Right lung (tissue), 10 donors: ENCODE data around the gene IDH3B. TPM values are rescaled to one million over a fixed set of nuclear protein-coding genes. Genes with fewer than 3 reads are reported as not detected.

Experiments
- DNase-seq, 2 donors: peaks; one replicate each; pipeline ENCODE4 v3.0.0-alpha.2; 2013
- long read RNA-seq, 8 donors: transcript quantifications; one replicate each; lab custom pipeline, GENCODE V29; 2026
- polyA plus RNA-seq, 5 donors: library from polyadenylated mRNA; unstranded; fragments of 120-200 nt; gene quantifications; one replicate each; pipeline versions ENCODE4 v1.2.1 to v1.2.3, GENCODE V29; 2013; ENCODE audit warnings: inconsistent platforms in 1 of 5, low replicate concordance in 1 of 5; ENCODE audit not compliant: insufficient read length in 5 of 5, insufficient read depth in 1 of 5

Gene IDH3B
- polyA plus RNA-seq: 100 to 1,000 TPM; 103 to 131 (median 118) TPM
- long read RNA-seq, donor 1, transcript IDH3B-201 (12 exons, 1,545 nt): major isoform, 18 of 28 reads
- long read RNA-seq, donor 1, partial matches to known transcripts: 7 of 28 reads
- long read RNA-seq, donor 1, other reads (novel, unspliced or antisense): 0 of 28 reads
- long read RNA-seq, donor 2, transcript IDH3B-201 (12 exons, 1,545 nt): major isoform, 12 of 22 reads
- long read RNA-seq, donor 2, partial matches to known transcripts: 0 of 22 reads
- long read RNA-seq, donor 2, other reads (novel, unspliced or antisense): 6 of 22 reads
- long read RNA-seq, donor 3, transcript IDH3B-201 (12 exons, 1,545 nt): major isoform, 11 of 24 reads
- long read RNA-seq, donor 3, partial matches to known transcripts: 9 of 24 reads
- long read RNA-seq, donor 3, other reads (novel, unspliced or antisense): 0 of 24 reads
- long read RNA-seq, donor 4, transcript IDH3B-201 (12 exons, 1,545 nt): major isoform, 7 of 10 reads
- long read RNA-seq, donor 4, partial matches to known transcripts: 0 of 10 reads
- long read RNA-seq, donor 4, other reads (novel, unspliced or antisense): 0 of 10 reads
- long read RNA-seq, donor 5, transcript IDH3B-203 (6 exons, 959 nt): minor isoform, 5 of 44 reads
- long read RNA-seq, donor 5, transcript IDH3B-201 (12 exons, 1,545 nt): major isoform, 22 of 44 reads
- long read RNA-seq, donor 5, partial matches to known transcripts: 5 of 44 reads
- long read RNA-seq, donor 5, other reads (novel, unspliced or antisense): 9 of 44 reads
- long read RNA-seq, donor 6, transcript IDH3B-201 (12 exons, 1,545 nt): major isoform, 20 of 32 reads
- long read RNA-seq, donor 6, partial matches to known transcripts: 6 of 32 reads
- long read RNA-seq, donor 6, other reads (novel, unspliced or antisense): 0 of 32 reads
- long read RNA-seq, donor 7, transcript IDH3B-201 (12 exons, 1,545 nt): major isoform, 24 of 35 reads
- long read RNA-seq, donor 7, partial matches to known transcripts: 0 of 35 reads
- long read RNA-seq, donor 7, other reads (novel, unspliced or antisense): 7 of 35 reads
- long read RNA-seq, donor 8, transcript IDH3B-201 (12 exons, 1,545 nt): major isoform, 7 of 19 reads
- long read RNA-seq, donor 8, partial matches to known transcripts: 10 of 19 reads
- long read RNA-seq, donor 8, other reads (novel, unspliced or antisense): 0 of 19 reads

DNA sequence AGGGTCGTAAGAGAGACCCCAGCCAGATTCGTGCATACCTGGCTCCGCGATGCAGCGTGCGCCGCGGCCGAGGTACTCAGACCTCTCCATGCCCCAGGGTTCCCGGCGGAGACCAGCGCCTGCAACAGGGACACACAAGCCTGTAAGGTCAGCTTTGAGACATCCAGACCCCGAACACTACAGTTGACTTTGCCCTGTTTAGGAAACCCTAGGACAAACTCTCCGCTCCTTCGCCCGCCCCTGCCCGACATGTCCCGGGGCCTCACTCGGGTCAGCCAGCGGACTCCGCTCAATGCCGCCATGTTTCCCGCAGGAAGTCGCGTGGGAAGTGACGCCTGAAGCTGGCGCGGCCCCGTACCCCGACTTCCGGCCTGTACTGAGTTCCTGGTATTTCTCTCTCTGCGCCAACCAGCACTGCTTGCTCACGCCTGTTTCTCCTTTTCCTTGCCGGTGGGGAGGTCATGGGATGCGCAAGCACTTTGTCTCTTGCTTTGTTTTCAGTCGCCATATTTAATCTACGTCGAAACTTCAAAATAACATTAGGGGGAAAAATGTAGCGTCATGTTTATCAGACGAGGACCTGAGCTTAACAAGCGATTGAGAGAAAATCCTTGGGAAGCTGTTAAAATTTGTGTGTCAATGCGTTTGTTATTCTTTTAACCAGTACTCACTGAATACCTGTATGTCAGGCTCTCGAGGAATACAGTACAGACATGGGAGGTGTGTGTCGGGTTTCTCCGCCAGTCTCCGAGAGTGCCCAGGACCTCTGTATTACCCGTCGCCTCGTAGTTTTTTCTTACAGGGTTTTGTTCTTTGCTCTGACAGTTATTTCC is at the start of gene IDH3B:
TSS of gene IDH3B (minus strand) at position 330 of the 833 bp plus-strand sequence. CDS start at position 302, 28 bp downstream.
- peak; percentile 88 to 91 for DNase-seq

DNA sequence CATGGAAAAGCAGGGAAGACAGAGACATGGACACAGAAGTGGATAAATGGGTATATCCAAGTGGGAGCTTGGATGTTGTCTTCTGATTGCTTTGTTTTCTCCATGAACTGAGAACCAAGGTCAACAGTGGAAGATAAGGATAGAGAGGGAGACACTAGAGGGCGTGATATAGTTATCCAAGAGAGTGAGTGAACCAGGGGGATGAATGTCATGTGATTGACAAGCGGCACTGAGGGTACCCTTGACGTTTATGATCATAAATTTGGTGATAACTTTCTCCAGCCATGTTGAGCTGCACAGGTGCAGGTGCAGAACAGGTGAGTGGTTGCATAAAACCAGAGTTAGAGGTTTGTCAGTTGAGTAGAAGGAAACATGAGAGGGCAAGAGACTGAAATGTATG is 49.3 kb upstream of the IDH3B start:
- DNase-seq: no peak

DNA sequence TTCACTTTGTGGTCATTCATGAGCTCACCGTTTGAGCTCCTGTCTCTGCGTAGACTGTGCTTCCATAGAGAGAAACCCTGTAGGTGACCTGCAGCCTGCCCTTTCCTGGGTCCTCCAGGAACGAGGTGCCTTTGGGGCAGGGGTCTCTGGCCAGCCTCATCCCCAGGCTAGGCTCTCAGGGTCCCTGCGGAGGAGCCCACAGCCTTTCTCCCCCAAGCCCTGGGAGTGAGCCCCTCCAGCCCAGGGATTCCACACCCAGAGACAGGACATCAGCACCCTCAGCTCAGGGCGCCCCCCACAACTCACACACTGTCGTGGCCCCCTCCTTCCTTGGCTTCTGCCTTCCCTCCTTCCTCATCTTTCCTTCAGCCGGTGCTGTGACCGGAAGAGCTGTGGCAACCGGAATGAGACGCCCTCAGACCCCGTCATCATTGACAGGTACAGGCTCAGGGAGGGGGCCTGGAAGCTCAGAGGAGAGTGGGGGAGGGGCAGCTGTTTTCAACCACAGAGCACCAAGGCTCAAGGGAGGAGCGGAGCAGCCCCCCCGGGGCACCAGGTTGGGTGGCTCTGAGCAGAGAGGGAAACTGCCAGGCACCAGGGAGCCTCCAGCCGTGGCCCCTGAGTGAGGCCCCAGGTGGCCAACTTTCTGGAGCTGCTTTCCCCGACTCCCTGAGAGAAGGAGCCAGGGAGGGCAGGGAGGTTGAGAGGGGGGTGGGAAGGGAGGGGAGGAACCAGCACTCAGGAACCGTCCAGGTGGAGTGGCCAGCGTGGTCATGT is 45.4 kb upstream of the IDH3B start:
- no peak for DNase-seq

DNA sequence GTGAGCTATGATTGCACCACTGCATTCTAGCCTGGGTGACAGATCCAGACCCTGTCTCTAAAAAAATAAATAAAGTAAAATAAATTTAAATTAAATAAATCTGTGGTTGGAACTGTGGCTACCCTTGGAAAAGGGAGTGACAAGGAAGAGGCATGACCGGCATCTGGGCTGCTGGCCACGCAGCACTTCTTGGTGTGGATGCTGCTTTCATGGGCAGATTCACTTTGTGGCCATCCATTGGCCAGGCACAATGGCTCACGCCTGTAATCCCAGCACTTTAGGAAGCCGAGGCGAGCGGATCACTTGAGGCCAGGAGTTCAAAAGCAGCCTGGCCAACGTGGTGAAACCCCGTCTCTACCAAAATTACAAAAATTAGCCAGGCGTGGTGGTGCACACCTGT is 44.6 kb upstream of the IDH3B start:
- no peak for DNase-seq

DNA sequence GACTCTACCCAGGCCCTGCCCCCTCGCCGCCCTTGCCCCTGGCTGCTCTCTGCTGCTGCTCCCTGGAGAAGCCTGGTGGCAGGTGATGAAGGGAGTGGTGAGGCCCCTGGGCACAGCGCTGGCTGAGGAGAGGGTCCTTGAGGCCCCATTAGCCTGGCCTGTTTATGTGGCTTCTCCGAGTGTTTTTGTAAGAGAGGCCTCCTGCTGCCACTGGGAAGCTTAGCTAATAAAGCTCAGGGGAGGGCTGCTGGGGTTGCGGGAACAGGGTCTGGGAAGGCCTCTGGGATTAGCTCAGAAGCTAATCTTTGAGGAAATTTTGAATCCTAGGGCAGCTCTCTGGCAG is 44.0 kb upstream of the IDH3B start:
- no peak for DNase-seq

DNA sequence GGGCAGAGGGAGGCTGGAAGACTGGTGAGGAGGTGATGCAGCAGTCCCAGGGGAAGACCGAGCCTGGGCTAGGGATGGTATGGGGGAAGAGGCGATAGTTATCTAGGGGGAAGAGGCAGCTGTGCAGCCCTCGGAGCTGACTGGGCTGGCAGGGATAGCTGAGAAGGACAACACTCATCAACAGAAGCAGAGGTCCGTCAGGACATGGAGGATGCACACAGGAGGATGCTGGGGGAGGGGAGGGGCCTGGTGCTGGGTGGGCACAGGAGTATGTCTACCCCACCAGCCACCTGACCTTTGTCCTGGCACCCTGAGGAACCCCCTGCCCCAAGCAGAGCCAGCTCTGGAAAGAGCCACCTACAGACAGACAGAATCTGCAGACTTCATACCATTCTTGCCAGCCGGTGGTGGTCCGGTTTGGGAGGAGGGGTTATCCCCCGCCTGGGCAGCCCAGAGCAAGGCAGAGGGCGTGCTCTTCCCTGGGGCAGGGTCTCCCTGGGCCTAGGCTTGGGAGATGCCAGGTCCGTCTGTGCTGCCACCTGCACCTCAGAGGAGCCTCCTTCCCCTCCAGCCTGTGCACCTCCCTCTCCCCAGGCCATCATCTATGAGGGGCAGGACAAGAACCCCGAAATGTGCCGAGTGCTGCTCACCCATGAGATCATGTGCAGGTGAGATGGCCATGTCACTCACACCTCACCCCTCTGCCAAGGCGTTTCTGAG is 43.5 kb upstream of the IDH3B start:
- no peak for DNase-seq

DNA sequence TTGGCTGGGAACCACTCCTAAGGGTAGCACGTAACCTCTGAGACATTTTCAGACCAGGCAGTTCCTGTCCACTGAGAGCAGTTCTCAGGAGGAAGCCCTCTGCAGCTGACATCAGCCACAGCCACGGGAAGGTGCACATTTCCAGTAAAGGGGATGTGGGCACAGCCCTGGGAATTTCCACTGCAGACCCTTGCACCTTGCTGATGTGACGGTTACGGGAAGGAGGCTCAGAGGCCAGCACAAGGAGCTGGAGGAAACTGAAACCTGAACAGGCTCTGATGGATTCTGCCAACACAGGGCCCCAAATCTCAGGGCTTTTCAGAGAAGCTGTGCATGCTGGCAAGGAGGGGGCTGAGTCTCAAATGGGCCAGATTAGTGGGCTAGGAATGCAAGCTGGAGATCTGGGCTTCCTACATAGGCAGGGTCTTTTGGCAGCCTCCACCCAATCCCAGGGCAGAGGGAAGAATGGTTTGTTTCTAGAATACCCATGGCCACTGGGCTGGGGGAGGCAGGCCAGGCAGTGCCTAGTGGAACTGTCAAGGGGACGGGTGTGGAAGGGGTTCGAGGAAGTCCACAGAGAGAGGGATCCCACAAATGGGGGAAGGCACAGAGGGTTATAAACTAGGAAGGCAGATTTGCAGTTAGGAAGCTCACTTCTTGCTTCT is 42.8 kb upstream of the IDH3B start:
- DNase-seq: no peak

DNA sequence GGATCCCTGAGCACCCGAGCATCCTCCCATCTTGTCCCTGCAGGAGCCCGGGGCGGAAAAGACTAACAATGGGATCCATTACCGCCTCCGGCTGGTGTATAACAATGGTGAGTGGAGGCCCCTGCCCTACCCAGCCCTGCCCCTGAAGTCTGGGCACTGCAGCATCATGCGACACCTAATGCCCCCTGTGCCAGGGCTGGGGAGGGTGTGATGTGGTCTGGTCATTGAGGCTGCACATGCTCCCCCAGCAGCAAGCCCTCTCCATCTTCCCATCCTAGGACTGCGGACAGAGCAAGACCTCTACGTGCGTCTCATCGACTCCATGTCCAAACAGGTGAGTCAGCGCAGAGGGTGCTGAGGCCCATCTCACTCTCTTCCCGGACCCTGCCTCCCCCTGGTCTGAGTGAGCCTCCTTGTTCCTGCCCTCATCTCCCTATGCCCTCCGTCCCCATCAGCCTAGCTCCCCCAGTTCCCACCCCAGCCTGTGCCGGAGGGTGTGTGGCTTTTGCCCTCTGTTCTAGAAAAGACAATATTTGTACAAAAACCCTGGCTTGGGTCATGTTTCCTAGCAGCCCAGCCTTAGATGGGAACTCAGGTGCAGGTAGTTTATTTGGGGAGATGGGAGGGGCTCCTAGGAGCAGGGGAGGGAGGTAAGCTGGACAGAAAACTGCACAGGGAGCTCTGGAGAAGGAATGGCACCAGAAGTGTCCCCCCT is 42.1 kb upstream of the IDH3B start:
- no peak for DNase-seq

DNA sequence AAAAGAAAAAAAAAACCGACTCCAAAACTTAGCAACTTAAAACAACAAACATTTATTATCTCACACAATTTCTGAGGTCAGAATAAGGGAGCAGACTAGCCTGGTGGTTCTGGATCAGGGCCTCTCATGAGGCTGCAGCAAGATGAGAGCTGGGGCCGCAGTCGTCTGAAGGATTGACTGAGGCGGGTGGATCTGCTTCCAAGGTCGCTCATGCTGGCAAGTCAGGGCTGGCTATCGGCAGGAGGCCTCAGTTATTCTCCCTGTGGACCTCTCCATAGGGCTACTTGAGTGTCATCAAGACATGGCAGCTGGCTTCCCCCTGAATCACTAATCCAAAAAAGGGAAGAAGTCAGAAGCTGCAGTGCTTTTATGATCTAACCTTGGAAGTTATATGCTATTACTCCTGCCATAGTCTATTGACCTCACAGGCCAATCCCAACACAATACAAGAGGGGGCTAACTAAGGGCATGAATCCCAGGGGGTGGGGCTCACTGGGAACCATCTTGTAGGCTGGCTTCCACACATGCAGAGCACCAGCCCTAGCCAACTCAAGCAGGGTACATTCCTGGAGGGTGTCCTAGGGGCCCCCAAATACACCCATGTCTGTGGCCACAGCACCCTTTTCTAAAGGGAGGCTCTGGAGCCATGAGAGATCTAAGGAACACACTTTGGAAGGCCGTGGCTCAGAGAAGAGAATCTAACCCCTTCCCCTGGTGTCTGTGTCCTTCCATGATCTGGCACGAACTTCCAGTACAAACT is 39.9 kb upstream of the IDH3B start:
- DNase-seq: no peak

DNA sequence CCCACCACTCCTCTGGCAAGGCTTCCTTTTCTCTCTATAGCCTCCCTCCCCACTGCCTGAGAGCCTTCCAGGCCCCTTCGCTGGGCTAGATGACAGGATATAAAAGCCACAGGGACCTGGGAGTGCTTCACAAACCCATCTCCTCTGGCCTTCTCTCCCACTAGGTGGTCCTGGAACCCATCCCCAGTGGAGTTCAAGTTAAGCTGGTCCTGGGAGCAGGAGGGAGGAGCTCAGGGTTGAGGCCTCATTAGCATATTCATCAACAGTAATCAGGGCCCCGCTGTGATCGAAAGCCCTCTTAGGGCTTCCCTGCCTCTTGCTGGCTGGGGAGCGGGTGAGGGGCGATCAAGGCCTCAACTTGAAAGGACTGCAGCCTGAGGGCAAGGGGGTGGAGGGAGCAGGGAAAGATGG is 37.7 kb upstream of the IDH3B start:
- DNase-seq: no peak

DNA sequence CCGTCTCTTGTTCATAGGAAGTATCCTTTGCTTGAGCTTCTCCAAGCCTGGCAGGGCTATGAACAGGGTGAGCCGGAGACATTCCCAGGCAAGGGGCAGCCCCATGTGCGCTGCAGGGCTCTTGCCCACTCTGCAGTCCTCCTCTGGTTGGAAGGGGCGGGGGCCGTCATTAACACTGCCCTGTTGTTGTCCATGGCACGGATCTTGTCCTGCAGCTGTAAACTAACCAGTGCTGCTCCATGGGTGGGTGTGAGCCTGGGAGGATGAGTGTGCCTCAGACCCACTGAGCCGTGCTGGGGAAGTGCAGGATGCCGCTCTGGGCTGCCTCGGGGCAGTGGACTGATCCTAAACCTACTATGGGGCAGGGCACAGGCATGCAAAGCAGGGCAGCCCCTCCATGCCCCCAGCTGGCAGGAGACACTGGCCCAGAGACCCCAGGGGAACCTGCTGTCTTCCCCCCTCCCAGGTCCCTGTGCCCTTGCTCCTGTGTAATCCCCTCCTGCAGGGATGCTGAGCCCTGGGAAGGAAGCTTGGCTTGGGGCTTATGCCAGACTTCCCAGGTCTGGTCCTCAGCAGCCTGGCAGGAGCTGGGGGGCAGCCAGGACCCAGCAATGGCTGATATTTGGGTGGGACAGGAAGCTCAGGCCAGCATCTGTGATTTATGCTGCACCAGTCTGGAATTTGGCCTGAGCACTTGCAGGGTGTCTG is 37.1 kb upstream of the IDH3B start:
- DNase-seq: no peak

DNA sequence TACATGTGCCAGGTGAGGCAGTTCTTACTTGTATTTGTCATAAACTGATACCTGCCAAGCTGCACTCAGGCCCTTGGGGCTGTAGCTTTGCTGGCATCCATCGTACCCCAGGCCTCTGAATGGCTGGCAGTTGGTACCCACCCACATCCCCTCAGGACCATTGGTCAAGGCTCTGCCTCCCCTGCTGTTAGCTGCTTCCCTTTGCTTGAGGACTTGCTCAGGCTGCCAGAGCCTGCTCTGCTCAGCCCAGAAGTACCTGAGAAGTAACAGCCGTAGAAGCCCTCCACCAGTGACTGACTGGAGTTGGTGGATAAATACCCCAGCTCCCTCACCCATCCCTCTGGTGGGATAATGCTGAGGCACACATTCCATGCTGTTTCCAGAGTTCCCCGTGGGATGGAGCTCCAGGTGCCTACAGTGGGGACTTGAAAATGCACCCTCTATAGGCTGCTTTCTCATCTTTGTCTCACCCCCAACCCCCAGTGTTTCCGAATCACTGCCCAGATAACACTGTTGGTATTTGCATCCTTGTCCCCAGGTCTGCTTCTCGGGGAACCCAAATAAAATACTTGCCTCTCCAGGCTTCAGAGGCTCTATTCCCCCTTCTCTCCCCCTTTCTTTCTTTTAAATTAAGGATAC is 35.9 kb upstream of the IDH3B start:
- no peak for DNase-seq

DNA sequence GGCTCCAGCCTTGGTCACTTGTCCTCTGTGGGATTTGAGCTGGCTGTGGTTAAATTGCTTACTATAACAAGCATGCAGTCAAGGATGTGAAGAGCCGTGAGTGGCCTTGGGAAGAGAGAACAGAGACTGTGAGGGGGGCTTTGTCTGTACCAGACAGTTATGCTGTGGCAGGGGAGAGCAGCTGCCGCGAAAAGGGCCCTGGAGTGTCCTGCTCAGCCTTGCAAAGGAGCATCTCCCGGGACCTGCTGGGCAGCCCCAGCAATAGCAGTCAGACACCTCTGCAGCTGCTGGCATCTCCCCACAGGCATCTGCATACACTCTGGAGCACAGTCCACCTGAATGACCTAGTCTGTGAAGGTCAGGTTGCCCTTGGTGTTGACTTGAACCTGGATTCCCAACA is 34.9 kb upstream of the IDH3B start:
- no peak for DNase-seq

DNA sequence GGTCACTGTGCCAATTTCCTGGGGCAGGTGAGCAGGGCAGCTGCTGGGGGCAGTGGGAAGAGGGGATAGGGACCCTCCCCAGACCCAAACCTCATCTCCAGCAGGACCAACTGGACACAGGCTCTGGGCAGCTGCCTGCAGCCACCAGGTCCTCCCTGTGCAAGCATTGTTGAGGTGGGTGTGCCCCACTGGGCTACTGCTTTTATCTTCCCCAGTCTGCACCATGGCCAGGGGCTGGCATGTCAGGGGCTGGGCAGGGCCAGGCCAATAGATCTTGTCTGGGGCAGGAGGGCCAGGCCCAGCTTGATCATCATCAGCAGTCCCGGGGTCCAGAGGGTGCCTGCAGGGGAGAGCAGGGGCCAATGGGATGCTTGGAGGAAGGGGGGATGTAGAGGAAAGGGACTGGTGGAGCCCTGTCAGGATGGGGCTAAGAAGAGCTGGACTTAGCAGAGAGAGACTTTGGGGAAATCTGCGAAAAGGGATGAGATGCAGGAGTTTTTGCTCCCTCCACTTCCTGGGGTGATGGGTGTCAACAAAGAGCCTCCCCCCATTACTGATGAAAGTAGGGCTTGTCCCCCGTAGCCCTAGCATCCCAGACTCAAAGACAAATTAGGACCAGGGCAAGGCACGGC is 34.3 kb upstream of the IDH3B start:
- DNase-seq: no peak

DNA sequence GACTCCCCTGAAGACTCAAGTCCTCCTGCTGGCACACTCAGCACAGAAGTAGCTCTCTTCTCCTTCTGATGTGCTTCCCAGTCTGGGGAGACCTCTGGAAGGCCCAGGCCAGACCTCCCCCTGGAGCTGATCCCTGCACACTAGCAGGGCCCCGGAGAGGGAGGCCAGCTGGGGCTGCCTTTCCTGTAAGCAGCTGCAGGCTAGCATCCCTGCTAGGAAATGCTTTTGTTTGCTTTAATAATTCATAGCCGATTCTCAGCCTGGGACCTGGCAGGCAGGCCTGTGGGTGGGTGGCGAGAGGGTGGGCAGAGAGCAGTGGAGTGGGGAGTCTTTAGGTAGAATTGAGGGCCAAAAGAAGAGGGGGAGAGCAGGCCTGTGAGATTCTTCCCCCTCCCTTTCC is 33.8 kb upstream of the IDH3B start:
- no peak for DNase-seq

DNA sequence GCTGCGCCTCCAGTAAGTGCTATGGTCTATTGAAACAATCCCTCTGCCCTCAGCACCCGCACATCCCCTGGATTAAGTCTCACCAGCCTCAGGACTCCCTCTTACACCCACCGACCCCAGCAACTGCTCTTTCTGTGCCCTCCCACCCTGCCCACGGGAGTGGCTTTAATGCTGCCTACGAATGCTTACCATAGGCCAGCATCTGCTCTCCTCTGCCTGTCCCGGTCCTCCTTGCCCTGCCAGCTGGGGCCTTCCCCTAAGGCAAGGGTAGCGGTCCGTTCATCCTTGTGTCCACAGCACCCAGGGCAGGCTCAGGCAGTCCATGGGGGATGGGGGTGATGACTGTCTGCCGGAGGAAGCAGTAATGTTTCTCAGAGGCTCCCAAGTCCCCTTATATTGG is 32.6 kb upstream of the IDH3B start:
- DNase-seq: no peak
